Measurements from ENCODE around the gene RNU7-1. TPM values are rescaled to one million over a fixed set of nuclear protein-coding genes. Genes with fewer than 3 reads are reported as not detected.
A peak's percentile ranks its signal among the peaks of the same experiment; 100 is the strongest.
"Not testable (repeated sequence)": the region's sequence is repeated elsewhere in the genome, so short reads cannot be mapped to it uniquely, and the experiment has no call there.

RNU7-1 gene
- not detected for total RNA-seq

GRCh38 chr12:6943722-6944380 lies at the start of gene RNU7-1, which contains the start of gene C12orf57:
Gene RNU7-1 (plus strand): TSS chr12:6943816.
Gene C12orf57 (plus strand): TSS chr12:6944022. CDS start chr12:6944122, 100 bp downstream.
- peak; percentile 61 for DNase-seq

- DNase-seq, result no peak
These were observed 49.3 kb upstream of the RNU7-1 start for GRCh38 chr12:6894321-6894720.

DNA sequence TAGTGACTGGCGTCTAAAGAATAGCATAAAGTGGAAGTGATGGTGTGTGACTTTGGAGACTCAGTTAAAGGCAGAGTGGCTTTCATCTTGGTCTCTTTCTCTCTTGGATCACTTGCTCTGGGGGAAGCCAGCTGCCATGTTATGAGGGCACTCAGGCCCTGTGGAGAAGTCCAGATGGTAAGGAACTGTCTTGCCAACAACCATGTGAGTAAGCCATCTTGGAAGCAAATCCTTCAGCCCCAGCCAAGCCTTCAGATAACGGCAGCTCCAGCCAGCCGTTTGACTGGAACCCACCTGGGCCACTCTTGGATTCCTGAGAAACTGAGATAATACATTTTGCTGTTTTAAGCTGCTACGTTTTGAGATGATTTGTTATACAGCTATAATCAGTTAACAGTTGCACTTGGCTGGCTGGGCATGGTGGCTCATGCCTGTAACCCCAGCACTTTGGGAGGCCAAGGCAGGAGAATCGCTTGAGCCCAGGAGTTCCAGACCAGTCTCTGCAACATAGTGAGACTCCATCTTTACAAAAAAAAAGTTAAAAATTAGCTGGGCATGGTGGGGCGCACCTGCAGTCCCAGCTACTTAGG lies 46.7 kb upstream of the RNU7-1 start:
- no peak for DNase-seq

DNA sequence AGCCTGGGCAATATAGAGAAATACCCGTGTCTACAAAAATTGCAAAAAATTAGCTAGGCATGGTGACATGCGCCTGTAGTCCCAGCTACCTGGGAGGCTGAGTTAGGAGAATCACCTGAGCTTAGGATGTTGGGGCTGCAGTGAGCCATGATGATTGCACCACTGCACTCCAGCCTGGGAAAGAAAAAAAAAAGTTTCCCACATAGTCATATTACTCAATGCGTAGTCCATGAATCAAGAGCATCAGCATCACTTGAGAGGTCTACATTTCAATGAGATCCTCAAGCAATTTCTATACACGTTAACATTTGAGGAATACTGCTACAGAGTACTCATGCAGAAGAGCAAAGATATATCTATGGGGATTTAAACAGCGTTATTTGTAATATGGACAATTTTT lies 44.2 kb upstream of the RNU7-1 start:
- no peak for DNase-seq

DNA sequence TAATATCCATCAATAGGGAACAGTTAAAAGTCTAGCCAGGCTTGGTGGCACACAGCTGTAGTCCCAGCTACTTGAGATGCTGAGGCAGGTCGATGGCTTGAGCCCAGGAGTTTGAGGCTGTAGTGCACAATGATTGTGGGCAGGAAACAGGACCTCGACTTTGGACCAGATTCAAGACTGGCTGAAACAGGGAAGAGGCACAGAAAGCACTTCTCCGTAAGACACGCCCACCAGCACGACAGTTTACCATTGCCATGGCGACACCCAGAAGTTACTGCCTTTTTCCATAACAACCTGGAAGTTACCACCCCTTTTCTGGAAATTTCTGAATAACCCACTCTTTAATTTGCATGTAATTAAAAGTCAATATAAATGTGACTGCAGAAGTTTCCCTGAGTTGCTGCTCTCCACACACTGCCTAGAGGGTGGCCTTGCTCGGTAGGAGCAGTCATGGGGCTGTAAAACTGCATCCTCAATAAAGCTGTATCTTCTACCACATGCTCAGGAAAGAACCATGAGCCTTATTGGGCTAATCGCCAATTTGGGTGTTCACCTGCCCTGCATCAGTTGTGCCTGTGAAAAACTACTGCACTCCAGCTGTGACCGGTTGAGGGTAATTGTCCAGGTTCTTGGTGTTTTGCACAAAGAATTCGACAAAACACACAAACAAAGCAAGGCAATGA lies 43.6 kb upstream of the RNU7-1 start:
- peak; percentile 40 for DNase-seq

DNA sequence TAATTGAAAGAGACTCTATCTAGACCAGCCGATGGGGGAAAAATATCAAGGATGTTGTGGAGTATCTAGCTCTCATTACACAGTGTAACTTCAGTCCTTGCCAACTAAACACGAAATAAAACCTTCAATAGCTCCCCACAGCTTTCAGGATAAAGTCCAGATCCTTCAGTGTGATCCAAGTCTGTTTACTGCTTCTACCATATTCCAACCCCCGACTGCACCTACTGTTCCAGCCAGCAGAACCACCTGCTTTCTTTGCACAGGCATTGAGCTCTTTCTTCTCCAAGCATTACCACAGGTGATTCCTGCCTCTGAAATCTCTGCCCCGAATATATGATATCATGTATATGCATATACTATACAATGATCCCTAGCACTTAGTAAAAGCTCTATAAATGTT lies 41.2 kb upstream of the RNU7-1 start:
- no peak for DNase-seq

- DNase-seq, result no peak
These were observed 39.9 kb upstream of the RNU7-1 start for GRCh38 chr12:6903722-6904121.

DNA sequence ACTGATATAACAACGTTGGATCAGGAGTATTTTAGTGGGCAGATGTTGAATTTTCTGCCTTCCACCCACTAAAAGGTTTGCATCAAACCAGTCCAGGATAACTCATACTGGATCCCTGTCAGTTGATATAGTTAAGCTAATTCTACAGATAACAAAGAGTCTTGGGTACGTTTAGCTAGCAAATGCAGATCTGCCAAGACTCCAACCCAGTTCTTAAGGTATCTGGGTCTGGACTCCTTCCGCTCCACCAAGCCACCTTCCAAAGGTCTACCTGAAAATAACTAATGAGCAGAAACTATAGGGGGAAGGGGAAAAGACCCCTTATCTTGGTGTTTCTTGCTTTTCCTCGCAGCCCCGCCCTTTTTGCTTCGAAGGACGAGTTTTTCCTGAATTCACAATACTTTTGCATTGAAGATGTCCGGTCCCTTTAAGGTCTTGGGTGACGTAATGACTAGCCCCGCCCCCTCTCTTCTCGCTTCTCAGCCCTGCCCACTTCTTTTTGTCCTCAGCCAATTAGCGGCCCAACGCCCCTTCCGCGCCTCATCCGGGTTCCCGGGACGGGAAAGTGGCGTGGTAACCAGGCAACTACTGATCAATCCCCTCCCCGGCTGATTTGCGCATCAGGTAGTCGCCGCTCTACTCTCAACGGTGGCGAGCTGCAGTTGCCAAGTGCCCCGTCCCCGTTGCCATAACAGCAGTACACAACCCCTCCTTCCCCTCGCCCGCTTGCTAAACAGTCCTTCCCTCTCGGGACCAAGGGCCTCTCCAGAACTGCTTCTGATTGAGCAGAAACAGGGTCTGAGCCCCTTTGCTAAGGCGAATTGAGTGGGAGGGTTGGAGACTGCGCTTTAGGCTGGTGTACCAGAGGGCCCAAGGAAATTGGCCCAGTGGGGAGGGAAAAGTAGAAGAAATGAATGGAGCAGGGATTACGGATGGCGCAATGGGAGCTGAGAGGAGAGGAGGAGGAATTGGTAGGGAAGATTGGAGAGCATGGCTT lies 39.0 kb upstream of the RNU7-1 start, which contains the start of gene LRRC23:
LRRC23 (plus strand) TSS at position 543 of the 997 bp plus-strand sequence. CDS start 812 bp downstream, outside the sequence.
- DNase-seq, result peak; percentile 97

- DNase-seq, result no peak
These were observed 38.1 kb upstream of the RNU7-1 start for GRCh38 chr12:6905414-6906040.

DNA sequence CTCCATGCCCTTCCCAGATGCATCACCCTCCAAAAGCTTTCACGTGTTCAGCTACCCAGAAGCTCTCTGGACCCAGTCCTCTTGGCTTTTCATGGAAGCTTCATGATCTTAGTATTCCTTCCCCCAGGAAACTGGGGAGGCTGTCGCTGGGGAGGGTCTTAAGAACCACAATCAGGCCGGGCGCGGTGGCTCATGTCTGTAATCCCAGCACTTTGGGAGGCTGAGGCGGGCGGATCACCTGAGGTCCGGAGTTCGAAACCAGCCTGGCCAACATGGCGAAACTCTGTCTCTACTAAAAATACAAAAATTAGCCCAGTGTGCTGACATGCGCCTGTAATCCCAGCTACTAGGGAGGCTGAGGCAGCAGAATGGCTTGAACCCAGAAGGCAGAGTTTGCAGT lies 35.5 kb upstream of the RNU7-1 start:
- DNase-seq, result not testable (repeated sequence)

GRCh38 chr12:6909421-6910145 lies 34.0 kb upstream of the RNU7-1 start:
- no peak for DNase-seq

GRCh38 chr12:6912164-6912935 lies 31.3 kb upstream of the RNU7-1 start:
- no peak for DNase-seq

GRCh38 chr12:6914246-6914946 lies 29.2 kb upstream of the RNU7-1 start, which contains the start of gene ENO2:
Gene ENO2 (plus strand): TSS chr12:6914580. CDS start chr12:6915833, 1,253 bp downstream.
- peak; percentile 81 for DNase-seq

DNA sequence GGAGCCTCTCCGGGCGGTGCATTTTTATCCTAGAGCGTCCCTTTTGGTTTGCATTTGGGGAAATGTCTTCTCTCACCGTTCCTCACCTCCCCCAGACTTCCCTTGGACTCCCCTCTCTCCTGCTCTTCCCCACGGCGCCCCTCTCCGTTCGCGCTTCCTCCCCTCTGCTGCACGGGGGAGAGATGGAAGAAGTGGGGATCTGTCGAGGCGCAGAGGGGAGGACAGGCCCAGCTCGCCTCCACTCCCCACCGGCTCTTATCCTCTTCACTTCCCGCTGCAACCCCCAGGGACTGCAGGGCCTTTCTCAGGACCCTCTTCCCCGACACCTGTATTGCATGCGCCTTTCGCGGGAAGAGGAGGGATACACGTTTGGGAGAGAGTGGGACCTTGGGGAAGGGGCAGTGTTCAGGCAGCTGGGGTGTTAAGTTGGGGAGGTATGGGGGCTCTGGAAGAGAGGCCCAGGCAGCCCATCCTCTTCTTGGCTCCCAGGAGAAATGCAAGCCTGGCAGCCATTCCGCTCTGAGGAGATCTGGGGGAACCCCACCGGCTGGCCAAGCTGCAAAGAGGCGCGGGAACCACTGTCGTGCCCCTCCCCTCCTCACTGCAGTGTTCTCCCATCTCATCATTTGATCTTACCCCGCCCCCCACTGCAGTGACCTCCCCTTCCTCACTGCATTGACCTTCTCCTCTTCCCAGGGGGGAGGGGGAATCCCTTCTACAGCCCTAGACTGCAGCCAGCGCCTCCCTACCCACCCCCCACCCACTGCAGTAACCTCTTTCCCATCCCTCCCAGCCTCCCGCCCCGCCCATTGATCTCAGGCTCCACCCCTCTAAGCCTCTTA lies 28.4 kb upstream of the RNU7-1 start:
- no peak for DNase-seq

GRCh38 chr12:6915789-6916285 lies 27.8 kb upstream of the RNU7-1 start:
- no peak for DNase-seq

- no peak for DNase-seq
These were observed 27.0 kb upstream of the RNU7-1 start for GRCh38 chr12:6916426-6917200.

GRCh38 chr12:6917491-6918231 lies 26.0 kb upstream of the RNU7-1 start:
- DNase-seq, result no peak

Measured in occipital lobe (tissue), 2 donors.